ENCODE results near the gene UBB.

GRCh38 chr17:16417896-16418684, 37.2 kb downstream of the UBB start:
- TF ChIP-seq CTCF (conservative IDR thresholded peaks at IDR 0.05; ENCODE audit: low read length) (no peak), EZH2phosphoT487 (IDR thresholded peaks at IDR 0.05; ENCODE audit: borderline replicate concordance) (no peak)
